ENCODE measurements around the gene ITGA7.

Gene ITGA7

GRCh38 chr12:55642669-55643068, 65.0 kb downstream of the ITGA7 start:
- DNase-seq (ENCODE audit: low spot score), result no peak

- DNase-seq (ENCODE audit: low spot score), result no peak
These were observed 65.4 kb downstream of the ITGA7 start for GRCh38 chr12:55642267-55642666.

GRCh38 chr12:55641595-55641994, 66.1 kb downstream of the ITGA7 start:
- no peak for DNase-seq (ENCODE audit: low spot score)

- no peak for DNase-seq (ENCODE audit: low spot score)
These were observed 70.2 kb downstream of the ITGA7 start for GRCh38 chr12:55637467-55637866.

- no peak for DNase-seq (ENCODE audit: low spot score)
These were observed 70.9 kb downstream of the ITGA7 start, which contains the start of gene OR10P1 for GRCh38 chr12:55636853-55637252. OR10P1 (plus strand) TSS chr12:55636892; CDS start chr12:55636892, 0 bp downstream.

- DNase-seq (ENCODE audit: low spot score), result no peak
These were observed 71.5 kb downstream of the ITGA7 start for GRCh38 chr12:55636116-55636655.

All from hepatic stellate cell (primary cell).